DND-41 (cell line): ENCODE measurements around the gene CTTNBP2NL.

Source experiments
- ATAC-seq: fragments of 200-7000 bp; cut with Tn5 transposase; 3 replicates; pipeline ENCODE4 v1.9.1; 2021; ENCODE audit warnings: low read depth; ENCODE audit not compliant: insufficient read depth
- DNase-seq: peaks from one replicate; pipeline ENCODE4 v3.0.0-alpha.2; 2020
- H2AFZ ChIP-seq: 2 replicates; pipeline ENCODE4 v1.6.0; 2012; ENCODE audit warnings: low read depth, low read length
- H3K27ac ChIP-seq: 2 replicates; pipeline ENCODE4 v1.5.1; 2012; ENCODE audit warnings: low read length, inconsistent platforms
- H3K27me3 ChIP-seq: fragments of 200-600 bp; sonication (generic); 2 replicates; pipeline ENCODE4 v1.6.0; 2012; ENCODE audit warnings: low read length, mild to moderate bottlenecking, inconsistent platforms; ENCODE audit not compliant: insufficient read depth, poor library complexity
- H3K36me3 ChIP-seq: 2 replicates; pipeline ENCODE4 v1.5.1; 2012; ENCODE audit warnings: low read length, inconsistent platforms; ENCODE audit not compliant: insufficient read depth
- H3K4me1 ChIP-seq: 2 replicates; pipeline ENCODE4 v1.5.1; 2012; ENCODE audit warnings: mild to moderate bottlenecking, low read length; ENCODE audit not compliant: insufficient read depth
- H3K4me2 ChIP-seq: 2 replicates; pipeline ENCODE4 v1.6.0; 2012; ENCODE audit warnings: mild to moderate bottlenecking, moderate library complexity, low read length, inconsistent platforms; ENCODE audit not compliant: insufficient read depth
- H3K4me3 ChIP-seq, 2 experiments: fragments of 200-600 bp in 1 of 2; shearing (Covaris generic) in 1 of 2; 2 replicates each; pipeline ENCODE4 v1.5.1; 2012 to 2016; ENCODE audit warnings: inconsistent platforms in 2 of 2, low read length in 2 of 2, mild to moderate bottlenecking in 2 of 2, low read depth in 1 of 2, moderate library complexity in 1 of 2
- H3K79me2 ChIP-seq: 2 replicates; pipeline ENCODE4 v1.6.0; 2012; ENCODE audit warnings: low read length, inconsistent platforms; ENCODE audit not compliant: insufficient read depth
- H3K9ac ChIP-seq: 2 replicates; pipeline ENCODE4 v1.6.0; 2012; ENCODE audit warnings: low read depth, mild to moderate bottlenecking, inconsistent platforms, low read length, moderate library complexity
- H3K9me3 ChIP-seq: 2 replicates; pipeline ENCODE4 v1.5.1; 2012; ENCODE audit warnings: low read length, moderate library complexity, mild to moderate bottlenecking, inconsistent platforms; ENCODE audit not compliant: insufficient read depth, severe bottlenecking
- H4K20me1 ChIP-seq: 2 replicates; pipeline ENCODE4 v1.6.0; 2012; ENCODE audit warnings: low read length; ENCODE audit not compliant: insufficient read depth
- EZH2 ChIP-seq: IDR thresholded peaks from 3 replicates; pipeline ENCODE4 v1.6.1; 2012; ENCODE audit warnings: borderline replicate concordance, low read depth, mild to moderate bottlenecking, moderate library complexity, low read length, inconsistent platforms; ENCODE audit not compliant: severe bottlenecking
- TF ChIP-seq, protein P1 (sequence below): IDR thresholded peaks from 2 replicates; pipeline ENCODE4 v1.5.1; 2012; ENCODE audit warnings: borderline replicate concordance, low read length, moderate library complexity, mild to moderate bottlenecking; ENCODE audit not compliant: poor library complexity, severe bottlenecking; ENCODE audit errors: extremely low read depth

The CTTNBP2NL gene, protein sequence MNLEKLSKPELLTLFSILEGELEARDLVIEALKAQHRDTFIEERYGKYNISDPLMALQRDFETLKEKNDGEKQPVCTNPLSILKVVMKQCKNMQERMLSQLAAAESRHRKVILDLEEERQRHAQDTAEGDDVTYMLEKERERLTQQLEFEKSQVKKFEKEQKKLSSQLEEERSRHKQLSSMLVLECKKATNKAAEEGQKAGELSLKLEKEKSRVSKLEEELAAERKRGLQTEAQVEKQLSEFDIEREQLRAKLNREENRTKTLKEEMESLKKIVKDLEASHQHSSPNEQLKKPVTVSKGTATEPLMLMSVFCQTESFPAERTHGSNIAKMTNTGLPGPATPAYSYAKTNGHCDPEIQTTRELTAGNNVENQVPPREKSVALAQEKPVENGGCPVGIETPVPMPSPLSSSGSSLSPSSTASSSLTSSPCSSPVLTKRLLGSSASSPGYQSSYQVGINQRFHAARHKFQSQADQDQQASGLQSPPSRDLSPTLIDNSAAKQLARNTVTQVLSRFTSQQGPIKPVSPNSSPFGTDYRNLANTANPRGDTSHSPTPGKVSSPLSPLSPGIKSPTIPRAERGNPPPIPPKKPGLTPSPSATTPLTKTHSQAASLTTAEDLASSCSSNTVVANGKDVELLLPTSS

DNA sequence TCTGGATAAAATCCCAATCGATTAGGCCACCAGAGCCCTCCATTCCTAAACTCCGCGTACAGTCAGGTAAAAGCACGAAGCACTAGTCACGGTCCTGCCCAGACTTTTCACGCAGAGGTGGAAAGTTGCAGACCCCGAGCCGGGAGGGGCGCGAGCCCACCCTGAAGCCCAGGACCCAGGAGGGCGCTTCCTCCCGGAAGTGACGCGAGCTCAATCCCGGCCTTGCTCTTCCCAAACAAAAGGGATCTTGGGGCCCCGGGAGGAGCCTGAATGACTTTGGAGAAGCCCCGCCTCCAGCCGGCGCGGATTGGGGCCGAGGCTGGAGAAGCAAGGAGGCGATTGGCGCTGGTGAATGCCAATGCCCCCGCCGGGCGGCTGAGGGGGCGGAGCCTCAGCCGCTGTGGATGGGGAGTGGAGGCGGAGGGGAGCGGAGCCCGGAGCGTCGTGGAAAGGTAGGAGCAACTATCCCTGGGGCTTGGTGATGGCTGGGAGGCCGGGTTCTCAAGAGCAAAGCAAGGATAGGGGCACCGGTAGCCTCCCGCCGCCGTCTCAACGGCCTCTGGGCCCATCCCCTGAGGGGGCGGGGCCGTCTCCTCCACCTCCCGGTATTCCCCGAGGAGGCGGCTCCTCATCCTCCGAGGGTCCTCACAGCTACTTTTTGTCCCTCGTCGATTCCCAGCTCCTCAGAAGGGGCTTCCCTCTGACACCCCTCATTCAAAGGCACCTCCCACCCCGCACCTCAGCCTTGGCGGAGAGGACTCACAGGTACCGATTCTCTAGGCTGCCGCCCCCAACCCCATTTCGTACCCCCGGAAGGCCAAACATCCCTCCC, at the start of gene CTTNBP2NL:
Gene CTTNBP2NL (plus strand): TSS at position 394 of the 832 bp plus-strand sequence. CDS start 19,952 bp downstream, outside the sequence.
- ATAC-seq, result peak; percentile 99
- H3K27ac ChIP-seq, result peak within 1 kb of the TSS; percentile 74
- no peaks in the 10 kb centered on the region for H3K9me3 ChIP-seq

DNA sequence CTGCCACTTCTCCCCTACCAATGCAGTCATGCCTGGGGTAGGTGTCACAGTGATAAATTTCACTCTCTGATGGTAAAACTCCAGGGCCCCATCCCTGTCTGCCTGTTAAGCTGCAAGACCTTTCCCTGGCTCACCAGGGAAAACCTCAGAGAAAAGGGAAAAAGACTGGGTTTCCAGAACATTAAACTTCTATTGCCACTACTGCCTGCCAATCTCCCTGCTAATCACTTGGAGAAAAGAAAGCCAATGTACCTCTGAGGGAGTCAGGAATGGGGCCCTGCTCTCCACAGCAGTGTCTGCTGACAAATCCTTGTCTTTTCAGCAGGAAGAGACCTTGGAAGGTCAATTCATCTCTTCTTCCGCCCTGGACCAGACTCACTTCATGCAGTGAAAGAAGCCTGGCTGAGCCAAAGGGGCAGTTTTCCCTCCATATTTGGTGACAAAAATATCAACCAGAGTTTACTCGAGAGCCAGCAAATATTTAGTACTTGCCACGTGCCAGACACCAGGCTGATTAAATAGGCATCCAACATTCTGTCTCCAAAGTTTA, 49.1 kb upstream of the CTTNBP2NL start:
- Histone ChIP-seq H3K4me1 (peaks cover 18% of the 10 kb centered on the region), H3K27ac (no peak overlapping the region), H3K36me3 (no peaks in the 10 kb centered on the region), H3K4me2 (no peak overlapping the region), H3K9ac (no peak overlapping the region), H4K20me1 (0 out of 2 replicates have a peak, but pooled peaks cover 3% of the 10 kb centered on the region), H3K4me3 (no peak overlapping the region), H3K27me3 (no peaks in the 10 kb centered on the region), H3K9me3 (peaks cover 5% of the 10 kb centered on the region), H2AFZ (no peak overlapping the region), H3K79me2 (no peaks in the 10 kb centered on the region)
- no peak for ATAC-seq
- TF ChIP-seq, protein P1, sequence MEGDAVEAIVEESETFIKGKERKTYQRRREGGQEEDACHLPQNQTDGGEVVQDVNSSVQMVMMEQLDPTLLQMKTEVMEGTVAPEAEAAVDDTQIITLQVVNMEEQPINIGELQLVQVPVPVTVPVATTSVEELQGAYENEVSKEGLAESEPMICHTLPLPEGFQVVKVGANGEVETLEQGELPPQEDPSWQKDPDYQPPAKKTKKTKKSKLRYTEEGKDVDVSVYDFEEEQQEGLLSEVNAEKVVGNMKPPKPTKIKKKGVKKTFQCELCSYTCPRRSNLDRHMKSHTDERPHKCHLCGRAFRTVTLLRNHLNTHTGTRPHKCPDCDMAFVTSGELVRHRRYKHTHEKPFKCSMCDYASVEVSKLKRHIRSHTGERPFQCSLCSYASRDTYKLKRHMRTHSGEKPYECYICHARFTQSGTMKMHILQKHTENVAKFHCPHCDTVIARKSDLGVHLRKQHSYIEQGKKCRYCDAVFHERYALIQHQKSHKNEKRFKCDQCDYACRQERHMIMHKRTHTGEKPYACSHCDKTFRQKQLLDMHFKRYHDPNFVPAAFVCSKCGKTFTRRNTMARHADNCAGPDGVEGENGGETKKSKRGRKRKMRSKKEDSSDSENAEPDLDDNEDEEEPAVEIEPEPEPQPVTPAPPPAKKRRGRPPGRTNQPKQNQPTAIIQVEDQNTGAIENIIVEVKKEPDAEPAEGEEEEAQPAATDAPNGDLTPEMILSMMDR, result no peak
- TF ChIP-seq EZH2, result no peak
- DNase-seq, result no peak

More for the DNA sequence above, at the start of gene CTTNBP2NL:
- Histone ChIP-seq H3K36me3 (no peaks in the 10 kb centered on the region), H3K27me3 (no peaks in the 10 kb centered on the region), H4K20me1 (no peaks in the 10 kb centered on the region), H2AFZ (peak within 1 kb of the TSS; percentile 89), H3K79me2 (peaks cover 15% of the 10 kb centered on the region), H3K4me1 (peaks cover 25% of the 10 kb centered on the region), H3K9ac (peak within 1 kb of the TSS; percentile 60), H3K4me2 (peak within 1 kb of the TSS; percentile 96), H3K4me3 (peak within 1 kb of the TSS; percentile 77 to 84)
- DNase-seq, result peak; percentile 89
- TF ChIP-seq, protein P1, result no peak

GRCh38 chr1:112356765-112357164, 39.2 kb upstream of the CTTNBP2NL start:
- Histone ChIP-seq H3K9ac (no peak overlapping the region), H3K27me3 (peaks cover 15% of the 10 kb centered on the region), H3K4me1 (no peaks in the 10 kb centered on the region), H3K27ac (no peak overlapping the region), H3K4me2 (no peak overlapping the region), H2AFZ (no peak overlapping the region), H3K79me2 (no peaks in the 10 kb centered on the region), H4K20me1 (no peaks in the 10 kb centered on the region), H3K9me3 (no peaks in the 10 kb centered on the region), H3K4me3 (no peak overlapping the region), H3K36me3 (no peaks in the 10 kb centered on the region)
- no peak for ATAC-seq
- TF ChIP-seq, protein P1, result no peak
- TF ChIP-seq EZH2, result no peak
- DNase-seq, result no peak
